GM12801 (cell line): Measurements from ENCODE around the gene SGPL1.

Source experiments
- CTCF ChIP-seq: IDR thresholded peaks from one replicate; pipeline ENCODE4 v1.5.1; 2011; ENCODE audit warnings: control low read depth; ENCODE audit not compliant: insufficient read length; ENCODE audit errors: extremely low read depth

The SGPL1 gene

GRCh38 chr10:70849582-70850016, 33.9 kb downstream of the SGPL1 start:
- no peak for TF ChIP-seq CTCF

- no peak for TF ChIP-seq CTCF
Measured at GRCh38 chr10:70850097-70850496, 34.3 kb downstream of the SGPL1 start.

GRCh38 chr10:70851597-70852475, 36.1 kb downstream of the SGPL1 start:
- TF ChIP-seq CTCF, result no peak

- no peak for TF ChIP-seq CTCF
Measured at GRCh38 chr10:70853038-70853437, 37.3 kb downstream of the SGPL1 start.

GRCh38 chr10:70853457-70853856, 37.7 kb downstream of the SGPL1 start:
- no peak for TF ChIP-seq CTCF

GRCh38 chr10:70856454-70856853, 40.7 kb downstream of the SGPL1 start:
- no peak for TF ChIP-seq CTCF

- no peak for TF ChIP-seq CTCF
Measured at GRCh38 chr10:70858759-70859158, 43.0 kb downstream of the SGPL1 start.
